GM21367 (cell line): ENCODE measurements around the gene OR2F2.

Source experiments
- ATAC-seq: cut with Tn5 transposase; IDR thresholded peaks from one replicate; pipeline ENCODE4 v1.9.1; 2021; ENCODE audit not compliant: unreplicated experiment

The OR2F2 gene

GRCh38 chr7:143913945-143914615 lies 21.0 kb upstream of the OR2F2 start:
- ATAC-seq: no peak

DNA sequence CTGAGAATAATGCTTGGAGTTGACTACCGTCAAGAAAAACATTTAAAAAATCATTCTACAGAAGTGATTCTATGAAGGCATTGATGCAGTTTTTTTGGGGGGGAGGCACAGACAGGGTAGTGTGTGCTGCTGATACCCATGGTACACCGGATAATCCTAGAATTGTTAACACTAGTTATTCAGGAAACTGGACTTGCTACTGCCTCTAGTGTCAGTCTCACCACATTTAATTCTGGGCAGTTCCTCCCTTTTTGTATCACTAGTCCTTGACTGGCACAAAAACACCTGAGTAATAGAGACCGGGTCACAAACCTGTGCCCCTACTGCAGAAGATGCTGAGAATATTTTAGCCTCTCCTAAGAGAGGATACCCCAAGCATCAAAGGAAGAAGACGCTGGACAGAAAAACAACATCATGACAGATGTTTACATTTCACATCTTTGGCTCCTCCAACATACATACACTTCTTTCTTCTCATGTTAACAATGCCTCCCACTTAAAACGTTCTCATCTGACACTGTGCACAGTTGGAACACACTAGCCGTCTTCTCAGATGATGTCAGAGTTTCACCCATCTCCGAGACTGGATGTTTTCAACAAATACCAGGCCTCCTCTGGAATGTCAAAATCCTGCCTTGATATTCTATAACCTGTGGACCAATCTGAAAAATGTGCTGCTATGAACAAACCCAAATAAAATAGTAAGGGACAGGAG lies 19.9 kb upstream of the OR2F2 start:
- no peak for ATAC-seq

- ATAC-seq: no peak
Measured at GRCh38 chr7:143924851-143925250, 10.2 kb upstream of the OR2F2 start.

- ATAC-seq: no peak
Measured at GRCh38 chr7:143929224-143929920, 5.7 kb upstream of the OR2F2 start.

- ATAC-seq: no peak
Measured at GRCh38 chr7:143931739-143932138, 3.3 kb upstream of the OR2F2 start.

DNA sequence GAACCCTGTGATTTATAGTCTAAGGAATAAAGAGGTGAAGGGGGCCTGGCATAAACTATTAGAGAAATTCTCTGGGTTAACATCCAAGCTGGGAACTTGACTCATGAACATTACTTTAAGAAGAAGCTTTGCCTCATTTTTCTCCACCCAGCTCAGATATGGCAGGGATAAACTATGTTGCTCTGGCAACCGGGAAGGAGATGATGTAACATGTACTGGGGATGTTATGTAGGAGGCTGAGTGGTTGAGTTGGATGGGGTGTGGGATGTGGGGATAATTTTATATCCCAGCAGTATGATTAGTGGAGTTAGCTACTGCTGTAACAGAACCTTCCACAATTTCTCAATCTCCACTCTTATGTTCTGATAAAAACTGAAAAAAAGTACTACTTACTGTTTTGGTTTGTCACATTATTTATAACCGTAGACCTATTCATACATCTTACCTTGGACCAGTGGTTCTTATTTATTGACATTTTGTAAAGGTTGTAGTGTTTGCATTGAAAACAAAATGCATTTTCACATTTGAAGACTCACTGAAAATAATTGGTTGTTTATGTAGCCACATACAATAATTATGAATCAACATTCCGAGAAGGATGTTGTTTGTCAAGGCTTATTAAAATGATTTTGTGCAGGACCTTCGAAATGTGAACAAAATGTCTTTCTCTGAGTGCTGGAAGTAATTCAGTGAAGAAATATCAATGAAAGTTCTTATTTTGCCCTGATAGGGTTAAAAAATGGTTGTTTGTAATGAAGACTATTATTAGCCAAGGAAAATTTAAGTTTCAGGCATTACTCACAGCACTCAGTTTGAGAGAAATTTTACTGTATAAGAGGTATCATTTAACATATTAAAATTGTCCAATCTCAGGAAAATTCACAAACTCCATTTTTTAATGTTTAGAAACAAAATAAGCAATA lies 1.3 kb downstream of the OR2F2 start:
- ATAC-seq: no peak

- no peak for ATAC-seq
Measured at GRCh38 chr7:143938379-143939243, 3.6 kb downstream of the OR2F2 start.

- ATAC-seq: no peak
Measured at GRCh38 chr7:143945423-143945822, 10.4 kb downstream of the OR2F2 start.

DNA sequence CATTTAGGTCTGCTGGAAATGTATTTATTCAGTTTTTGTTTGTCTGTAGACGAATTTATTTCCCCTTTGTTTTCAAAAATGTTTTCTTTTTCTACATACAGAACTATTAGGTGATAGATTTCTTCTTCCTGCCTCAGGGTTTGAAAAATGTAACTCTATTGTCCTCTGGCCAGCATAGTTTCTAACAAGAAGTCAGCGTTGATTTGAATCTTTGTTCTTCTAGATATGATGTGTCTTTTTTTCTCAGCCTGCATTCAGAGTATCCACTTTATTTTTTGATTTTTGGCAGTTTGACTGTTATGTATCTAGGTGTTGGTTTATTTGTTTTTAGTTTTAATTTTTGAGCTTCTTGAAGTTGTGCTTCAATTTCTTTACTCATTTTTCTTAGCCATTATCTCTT lies 12.1 kb downstream of the OR2F2 start:
- ATAC-seq: no peak

DNA sequence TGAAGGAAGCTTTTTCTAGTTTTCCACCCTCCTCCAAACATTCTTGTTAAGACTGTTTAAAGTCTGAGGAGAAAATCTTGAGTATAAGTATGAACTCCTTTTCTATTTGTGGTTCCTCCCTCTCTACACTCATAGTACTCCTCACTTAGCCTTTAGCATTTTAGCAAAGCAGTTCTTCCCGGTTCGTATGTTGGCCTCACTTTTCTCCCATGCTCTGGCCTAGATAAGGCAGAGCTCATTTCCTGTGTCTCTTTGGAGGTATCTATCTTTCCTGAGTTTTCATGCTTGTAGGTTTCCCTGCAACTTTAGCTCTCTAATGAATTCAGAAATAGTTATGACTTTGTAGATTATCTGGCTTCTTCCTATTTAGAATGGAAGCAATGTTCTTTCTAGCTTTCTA lies 13.7 kb downstream of the OR2F2 start:
- ATAC-seq: no peak

DNA sequence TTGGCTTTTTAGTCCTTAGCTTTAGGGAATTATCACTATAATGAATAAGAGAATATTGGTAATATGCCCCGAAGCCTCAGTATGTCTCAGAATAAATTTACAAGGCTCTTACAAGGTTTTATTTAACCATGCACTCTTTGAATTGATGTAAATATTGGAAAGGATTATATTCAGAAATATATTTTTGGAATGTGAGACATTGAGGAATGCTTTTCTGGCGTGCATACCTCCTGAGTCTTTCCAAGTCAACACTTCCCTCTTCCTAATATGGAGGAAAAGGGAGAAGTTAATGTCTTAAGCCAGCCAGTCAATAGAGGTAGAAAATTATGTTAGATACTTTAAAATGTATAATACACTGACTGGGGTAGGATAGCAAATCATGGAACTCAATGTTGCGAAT lies 18.4 kb downstream of the OR2F2 start:
- ATAC-seq: no peak

DNA sequence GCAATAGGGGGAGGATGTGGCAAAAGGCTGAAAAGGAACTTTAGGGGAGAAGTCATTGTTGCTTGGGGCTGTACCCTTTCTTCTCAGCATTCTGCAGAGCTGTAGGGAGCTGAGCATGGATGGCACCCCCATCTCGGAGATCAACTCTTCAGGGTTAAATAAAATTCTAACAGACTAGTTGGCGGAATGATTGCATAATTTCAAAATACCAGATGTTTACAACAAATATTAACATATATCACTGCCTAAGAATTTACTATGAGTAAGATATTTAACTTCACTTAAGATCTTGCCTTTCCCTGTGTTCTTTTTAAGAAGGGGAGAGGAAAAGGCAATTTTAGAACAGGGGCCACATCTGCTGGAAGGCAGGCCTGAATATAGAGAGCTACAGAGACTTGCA lies 19.1 kb downstream of the OR2F2 start:
- no peak for ATAC-seq

DNA sequence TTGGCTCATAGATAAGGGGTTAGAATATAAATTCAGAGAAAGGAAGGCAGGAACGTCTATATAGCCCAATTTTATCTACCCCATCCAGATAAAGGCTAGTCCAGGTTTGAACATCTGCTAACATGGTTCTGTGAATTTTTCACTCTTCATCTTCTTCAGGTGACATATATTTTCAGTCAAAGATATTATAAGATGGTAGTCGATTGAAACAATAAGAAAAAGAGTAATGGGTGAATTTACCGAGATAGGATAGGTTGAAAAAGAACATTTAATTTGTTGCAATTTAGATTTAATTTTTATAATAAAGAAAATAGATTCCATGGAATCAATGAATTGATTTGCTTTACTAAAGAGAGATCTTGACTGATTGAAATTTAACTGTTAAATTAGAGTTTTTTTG lies 19.5 kb downstream of the OR2F2 start, which contains the start of gene OR2F1:
Gene OR2F1 (plus strand): TSS at position 301 of the 400 bp plus-strand sequence. CDS start 5,127 bp downstream, outside the sequence.
- ATAC-seq: no peak

DNA sequence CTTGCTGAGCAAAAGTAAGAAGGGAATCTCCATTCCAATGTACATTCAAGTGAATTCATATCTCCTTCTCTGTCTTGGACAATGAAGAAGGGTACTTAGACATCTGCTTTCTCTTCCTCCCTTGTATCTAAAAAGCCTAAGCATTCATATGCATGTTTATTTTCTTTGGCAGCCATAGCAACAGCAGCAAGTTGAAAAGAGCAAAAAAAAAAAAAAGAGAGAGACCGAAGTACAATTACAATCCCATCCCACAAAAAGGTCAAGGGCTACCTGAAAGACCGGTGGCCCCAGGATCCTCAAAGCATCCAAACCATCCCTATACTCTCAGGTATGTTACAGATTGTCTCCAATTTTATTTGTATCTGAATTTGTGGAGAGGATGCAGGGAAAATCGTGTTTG lies 23.7 kb downstream of the OR2F2 start:
- no peak for ATAC-seq

DNA sequence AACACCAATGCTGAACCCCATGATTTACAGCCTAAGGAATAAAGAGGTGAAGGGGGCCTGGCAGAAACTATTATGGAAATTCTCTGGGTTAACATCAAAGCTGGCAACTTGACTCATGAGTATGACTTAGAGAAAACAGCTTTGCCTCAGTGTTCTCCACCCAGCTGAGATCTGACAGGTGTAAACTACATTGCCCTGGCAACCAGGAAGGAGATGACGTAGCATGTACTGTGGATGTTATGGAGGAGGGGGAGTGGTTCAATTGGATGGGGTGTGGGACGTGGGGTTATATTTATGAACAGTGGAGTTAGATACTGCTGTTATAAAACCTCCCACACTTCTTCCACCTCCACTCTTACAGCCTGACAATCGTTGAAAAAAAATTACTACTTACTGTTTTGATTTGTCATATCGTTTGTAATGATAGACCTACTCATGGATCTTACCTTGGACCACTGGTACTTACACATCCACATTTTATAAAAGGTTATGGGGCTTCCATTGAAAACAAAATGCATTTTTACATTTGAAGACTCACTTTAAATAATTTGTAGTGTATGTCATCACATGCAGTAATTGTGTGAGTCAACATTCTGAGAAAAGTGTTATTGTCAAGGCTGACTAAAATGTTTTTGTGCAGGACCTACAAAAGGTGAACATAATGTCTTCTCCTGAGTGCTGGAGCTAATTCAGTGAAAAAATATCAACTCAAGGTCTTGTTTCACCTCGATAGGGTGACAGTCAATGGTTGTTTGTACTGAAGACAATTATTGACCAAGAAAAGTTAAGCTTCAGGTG lies 26.0 kb downstream of the OR2F2 start:
- no peak for ATAC-seq

- no peak for ATAC-seq
Measured at GRCh38 chr7:143965280-143965679, 30.2 kb downstream of the OR2F2 start.

DNA sequence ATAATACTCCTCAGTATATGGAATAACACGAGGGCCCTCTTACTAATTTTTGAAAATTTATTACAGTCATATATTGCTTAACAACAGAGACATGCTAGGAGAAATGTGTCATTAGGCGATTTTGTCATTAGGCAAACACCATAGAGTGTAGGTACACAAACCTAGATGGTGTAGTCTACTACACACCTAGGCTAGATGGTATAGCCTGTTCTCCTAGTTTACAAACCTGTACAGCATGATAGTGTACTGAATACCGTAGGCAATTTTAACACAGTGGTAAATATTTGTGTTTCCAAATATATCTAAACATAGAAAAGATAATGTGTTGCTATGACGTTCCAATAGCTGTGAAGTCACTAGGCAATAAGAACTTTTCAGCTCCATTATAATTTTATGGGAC lies 32.4 kb downstream of the OR2F2 start:
- ATAC-seq: no peak

GRCh38 chr7:143973870-143974416 lies 38.9 kb downstream of the OR2F2 start:
- no peak for ATAC-seq

- no peak for ATAC-seq
Measured at GRCh38 chr7:143974459-143974858, 39.4 kb downstream of the OR2F2 start.
